GM18519 (cell line): Measurements from ENCODE around the gene EMC1.
"Not testable (repeated sequence)": the region's sequence is repeated elsewhere in the genome, so short reads cannot be mapped to it uniquely, and the experiment has no call there.

Experiments
- ATAC-seq: cut with Tn5 transposase; IDR thresholded peaks from one replicate; pipeline ENCODE4 v1.9.1; 2021; ENCODE audit warnings: mild to moderate bottlenecking, moderate library complexity; ENCODE audit not compliant: unreplicated experiment, low FRiP score

EMC1 gene

DNA sequence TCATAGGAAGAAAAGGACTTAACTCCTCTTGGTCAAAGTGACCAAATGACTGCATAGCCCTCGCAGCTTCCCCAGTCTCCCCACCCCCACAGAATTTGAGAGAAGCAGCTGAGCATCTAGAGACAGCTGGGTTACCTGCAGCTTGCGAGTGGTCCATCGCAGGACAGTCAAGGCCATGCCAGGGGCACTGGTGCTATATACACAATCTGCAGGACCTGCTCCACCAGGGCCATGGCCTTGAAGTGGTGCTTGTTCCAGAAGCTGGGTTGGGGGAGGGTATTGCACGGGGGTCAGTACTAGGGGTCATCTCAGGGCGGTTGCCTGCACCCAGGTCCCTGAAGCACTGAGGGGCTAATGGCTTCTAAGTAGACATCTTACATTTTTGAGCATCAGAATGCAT, 10.7 kb upstream of the EMC1 start:
- no peak for ATAC-seq

DNA sequence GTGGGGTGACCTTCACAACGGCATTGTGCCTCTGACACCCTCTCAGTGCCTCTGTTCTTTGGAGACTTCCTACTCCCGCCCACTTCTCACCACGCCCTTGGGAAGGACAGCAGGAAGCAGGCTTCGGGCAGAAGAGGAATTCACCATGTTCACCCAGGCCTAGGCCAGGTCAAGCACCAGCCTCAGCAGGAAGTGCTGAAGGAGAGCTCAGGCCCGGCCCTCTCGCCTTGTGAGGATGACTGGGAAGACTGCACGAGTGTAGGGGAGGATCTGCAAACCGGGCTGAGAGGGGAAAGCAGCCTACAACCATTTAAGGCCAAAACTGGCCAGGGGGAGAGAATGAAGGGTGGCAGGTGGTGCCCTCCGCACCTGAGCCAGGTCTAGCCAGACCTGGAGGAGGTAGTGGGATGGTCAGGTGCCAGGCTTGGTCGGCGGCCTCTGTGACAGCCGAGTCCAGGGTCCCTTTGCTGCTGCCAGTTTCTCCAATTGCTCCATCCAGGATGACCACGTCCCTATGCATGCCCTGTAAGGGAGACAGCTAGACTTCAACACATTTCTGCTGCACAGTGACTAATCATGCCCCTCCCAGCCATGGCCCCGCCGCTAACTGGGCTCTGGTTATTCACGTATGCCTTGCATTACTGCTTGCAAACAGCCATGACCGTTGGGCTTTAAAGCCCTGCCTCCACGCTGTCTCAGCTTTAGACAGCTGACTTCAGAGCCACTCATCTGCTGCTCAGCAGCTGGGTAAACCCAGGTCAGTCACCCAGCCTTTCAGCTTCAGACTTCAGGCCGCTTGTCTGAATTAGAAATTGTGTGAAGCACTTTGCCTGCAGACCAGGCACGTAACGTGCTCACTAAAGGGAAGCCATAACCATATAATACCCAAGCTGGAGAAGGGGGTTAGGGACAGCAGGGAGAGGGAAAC, 9.2 kb upstream of the EMC1 start:
- no peak for ATAC-seq

DNA sequence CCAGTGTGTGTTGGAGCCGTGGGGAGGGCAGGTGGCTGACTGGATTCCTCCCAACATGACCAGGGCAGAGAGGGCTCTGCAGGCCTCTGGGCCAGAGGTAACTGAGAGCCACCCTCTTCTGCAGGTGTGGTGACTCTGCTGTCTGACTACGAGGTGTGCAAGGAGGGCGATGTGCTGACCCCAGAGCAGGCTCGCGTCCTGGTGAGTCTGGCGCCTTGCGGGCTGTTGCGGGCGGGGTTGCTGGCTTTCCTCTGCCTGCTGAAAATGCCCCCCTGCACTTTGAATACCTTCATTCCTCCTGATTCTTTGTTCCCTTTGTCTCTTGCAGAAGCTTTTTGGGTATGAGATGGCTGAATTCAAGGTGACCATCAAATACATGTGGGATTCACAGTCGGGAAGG, 7.0 kb upstream of the EMC1 start:
- ATAC-seq: no peak

DNA sequence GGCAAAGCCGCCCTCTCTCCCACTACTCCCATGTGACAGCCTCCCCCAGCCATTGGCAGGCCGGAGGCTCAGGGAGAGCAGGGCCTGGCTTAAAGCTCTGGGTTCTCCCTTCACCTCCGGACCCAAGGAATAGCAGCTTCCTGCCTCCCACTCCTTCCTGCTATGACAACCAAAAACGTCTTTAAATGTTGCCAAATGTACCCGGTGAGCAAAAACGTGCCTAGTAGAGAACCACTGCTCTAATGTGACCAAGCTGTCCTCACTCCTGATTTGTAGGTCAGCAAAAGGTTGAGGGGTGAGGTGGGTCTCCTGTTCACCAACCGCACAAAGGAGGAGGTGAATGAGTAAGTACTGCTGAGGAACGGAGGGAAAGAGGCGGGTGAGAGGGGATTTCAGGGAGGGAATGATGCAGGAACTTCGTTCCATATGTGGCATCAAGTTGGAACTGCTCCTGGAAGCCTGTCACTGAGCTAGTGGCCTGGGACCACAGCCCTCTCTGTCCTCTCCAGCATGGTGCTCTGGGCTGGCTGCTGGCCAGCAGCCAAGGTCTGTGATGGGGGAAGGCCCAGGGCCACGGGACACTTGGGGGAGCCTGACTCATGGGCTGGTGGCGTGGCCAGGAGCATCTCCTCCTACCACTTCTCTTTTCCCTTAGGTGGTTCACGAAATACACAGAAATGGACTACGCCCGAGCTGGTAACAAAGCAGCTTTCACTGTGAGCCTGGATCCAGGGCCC, 6.0 kb upstream of the EMC1 start:
- ATAC-seq: no peak

DNA sequence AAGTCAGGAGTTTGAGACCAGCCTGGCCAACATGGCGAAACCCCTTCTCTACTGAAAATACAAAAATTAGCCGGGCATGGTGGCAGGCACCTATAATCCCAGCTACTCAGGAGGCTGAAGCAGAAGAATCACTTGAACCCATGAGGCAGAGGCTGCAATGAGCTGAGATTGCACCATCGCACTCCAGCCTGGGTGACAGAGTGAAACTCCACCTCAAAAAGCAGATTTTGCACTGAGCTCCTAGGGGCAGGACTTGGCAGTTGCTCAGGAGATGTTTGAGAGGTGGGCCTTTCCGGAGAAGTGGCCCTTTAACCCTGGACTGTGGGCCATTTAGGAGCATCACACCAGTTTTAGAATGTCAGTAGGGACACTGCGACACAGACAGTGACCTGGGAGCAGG, 5.0 kb upstream of the EMC1 start:
- not testable (repeated sequence) for ATAC-seq

DNA sequence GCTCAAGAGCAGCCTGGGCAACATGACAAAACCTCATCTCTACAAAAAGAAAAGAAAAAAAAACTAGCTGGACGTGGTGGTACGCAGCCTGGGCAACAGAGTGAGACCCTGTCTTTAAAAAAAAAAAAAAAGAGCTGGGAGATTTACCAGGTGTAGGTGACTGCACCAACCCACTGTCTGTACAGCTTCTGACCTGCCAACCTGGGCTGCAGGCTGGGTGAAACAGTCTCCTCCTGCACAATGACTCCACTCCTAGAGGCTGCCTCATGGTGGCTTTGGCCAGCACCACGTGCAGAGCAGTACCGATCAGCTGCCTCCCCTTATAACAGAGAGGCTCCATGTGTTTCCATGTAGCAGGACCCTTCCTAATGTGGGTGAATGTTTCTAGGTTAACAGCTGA, 4.0 kb upstream of the EMC1 start:
- no peak for ATAC-seq

DNA sequence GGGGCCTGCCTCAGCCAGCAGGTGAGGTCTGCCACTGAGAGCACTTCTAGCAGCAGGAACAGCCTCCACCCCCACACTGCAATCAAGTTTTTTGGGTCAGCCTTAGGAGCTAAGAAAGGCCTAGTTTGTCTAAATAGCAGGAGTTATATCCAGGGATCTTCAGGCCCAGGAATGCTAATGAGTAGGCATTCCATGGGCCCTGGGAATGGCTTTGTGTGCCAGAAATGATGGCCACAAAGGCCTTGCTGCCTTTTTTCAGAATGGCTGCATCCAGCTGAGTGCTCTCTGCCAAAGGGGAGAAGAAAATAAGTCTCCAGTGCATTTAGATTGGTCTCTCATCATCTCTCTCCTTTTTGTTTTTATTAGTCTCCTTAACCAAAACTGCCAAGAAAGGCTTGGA, 3.1 kb upstream of the EMC1 start:
- no peak for ATAC-seq

DNA sequence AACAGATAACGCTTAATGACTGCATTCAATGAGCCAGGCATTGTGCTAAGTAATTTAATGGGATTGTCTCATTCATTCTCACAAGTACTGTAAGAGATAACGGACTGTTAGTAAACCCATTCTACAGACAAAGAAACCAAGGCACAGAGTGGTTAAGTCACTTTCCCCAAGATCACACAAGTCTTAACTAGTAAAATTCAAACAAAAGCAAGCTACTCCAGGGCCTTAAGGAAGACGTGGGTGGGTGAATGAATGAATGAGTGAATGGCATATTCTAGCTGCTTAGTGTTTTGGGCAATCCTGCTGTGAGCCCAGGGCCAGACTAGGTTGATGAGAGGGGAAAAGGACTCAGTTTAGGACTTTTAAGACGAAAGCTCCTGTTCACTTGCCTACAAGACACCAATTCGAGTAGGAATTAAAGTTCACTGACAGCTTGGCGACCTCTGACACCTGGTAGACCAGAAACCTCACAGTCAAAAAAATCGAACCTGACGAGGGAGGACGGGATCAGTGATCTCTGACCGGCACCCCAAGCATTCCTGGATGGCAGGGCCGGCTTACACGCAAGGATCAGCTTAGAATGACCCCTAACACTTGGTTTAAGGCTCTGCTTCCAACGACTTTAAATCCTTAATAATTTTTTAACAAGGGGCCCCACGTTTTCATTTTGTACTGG, 557 bp downstream of the EMC1 start:
- ATAC-seq: no peak

DNA sequence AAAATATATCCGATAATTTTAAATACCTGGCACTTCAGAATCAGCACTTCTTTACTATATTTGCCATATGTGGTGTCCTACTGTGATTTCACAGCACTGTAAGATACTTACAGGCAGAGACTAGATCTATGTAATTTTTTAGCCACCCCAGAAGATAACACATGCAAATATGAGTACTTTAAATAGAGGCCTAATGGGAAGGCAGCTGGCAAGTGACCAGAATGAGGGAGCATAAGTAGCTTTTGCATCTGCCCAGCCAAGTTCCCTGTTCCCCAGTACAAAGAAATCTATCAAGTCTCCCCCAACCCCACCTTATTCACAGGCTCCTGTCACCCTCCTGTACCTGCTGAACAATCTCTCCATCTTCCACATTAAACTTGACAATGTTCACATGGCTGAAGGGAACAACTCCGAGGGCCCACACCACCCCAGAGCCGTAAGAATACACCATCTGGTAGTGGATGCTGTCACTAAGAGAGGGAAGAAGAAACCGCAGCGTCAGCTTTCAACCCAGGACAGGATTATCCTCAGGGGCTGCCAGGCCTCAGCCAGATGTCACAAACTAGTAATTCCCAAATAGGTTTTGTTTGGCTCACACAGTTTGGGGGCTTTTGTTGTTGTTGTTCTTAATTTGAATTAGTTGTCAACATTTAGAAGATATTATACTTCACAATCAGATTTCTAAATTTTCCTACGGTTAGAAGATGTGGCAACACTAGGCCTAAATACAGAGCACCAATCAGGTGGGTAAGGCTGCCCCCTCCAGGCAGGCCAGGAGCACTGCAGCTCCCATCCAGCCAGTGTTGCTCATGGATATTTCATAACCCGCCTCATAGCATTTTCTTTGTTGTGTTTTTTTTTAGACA, 10.4 kb downstream of the EMC1 start:
- no peak for ATAC-seq

DNA sequence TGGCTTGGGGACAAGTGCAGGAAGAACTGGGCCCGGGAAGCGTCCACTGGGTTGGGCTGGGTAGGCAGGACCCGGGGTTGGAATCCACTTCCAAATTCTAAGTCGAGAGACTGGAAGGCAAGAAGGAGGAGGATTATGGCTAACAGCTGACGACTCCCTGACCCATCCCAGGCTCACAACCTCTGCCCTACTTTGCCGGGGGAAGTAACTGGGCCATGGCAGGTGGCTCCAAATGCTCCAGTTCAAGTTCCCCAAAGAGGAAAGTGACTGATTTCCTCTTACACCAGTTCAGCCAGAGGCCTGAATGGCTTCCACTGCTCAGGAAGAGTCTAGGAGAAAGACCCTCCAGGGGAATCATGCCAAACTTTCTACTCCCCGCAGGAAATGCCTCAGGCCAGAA, 11.4 kb downstream of the EMC1 start:
- ATAC-seq: no peak

DNA sequence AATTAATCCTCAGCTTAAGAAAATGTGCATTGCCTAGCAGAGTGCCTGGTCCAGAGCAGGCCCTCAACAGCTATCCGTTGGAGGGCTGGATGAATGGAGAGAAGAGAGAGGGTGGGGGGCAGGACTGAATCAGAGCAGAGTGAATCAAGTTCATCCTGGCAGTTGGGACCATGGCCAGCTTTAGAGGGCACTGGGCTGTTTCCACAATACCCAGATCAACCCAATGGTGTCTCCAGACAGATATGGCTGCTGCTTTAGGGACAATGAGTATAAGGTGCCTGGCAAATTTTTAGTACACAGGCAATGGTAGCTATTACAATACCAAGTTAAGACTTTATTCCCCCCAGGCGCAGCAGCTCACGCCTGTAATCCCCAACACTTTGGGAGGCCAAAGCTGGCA, 17.1 kb downstream of the EMC1 start:
- no peak for ATAC-seq

DNA sequence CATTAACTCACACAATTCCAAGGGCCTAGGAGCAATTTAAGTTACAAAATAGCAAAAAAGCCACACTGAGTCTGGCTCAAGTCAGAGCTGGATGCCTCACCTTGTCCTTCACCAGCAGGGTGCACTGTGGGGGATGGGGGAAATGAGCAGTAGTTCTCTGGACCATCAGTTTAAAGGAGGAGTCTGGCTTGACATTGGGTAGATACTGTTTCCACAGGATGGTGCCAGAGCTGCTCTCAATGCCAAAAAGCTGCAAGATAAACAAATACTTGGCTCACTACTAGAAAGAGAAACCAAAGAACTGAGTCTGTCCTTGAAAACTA, 18.8 kb downstream of the EMC1 start:
- ATAC-seq: no peak

DNA sequence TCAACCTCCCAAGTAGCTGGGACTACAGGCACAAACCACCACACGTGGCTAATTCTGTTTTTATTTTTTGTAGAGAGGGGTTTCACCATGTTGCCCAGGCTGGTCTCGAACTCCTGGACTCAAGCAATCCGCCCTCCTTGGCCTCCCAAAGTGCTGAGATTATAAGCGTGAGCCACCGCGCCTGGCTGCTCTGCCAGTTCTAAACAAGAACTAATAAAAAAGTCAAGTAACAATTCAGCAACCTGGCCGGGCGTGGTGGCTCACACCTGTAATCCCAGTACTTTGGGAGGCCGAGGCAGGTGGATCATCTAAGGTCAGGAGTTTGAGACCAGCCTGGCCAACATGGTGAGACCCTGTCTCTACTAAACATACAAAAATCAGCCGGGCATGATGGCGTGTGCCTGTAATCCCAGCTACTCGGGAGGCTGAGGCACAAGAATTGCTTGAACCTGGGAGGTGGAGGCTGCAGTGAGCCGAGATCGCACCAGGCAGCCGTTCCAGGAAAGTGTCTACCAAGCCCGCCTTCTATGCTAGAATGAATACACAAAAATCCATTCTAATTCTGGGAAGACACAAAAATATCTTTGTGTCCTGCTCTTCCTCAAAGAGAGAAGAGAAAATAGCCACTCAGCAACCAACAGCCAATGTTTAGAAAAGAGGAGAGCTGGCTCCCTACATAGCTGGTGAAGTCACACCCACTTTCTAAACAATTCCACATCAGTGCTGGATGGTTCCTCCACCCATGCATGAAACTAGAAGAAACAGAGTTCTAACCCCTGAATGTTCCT, 19.4 kb downstream of the EMC1 start:
- ATAC-seq: not testable (repeated sequence)

DNA sequence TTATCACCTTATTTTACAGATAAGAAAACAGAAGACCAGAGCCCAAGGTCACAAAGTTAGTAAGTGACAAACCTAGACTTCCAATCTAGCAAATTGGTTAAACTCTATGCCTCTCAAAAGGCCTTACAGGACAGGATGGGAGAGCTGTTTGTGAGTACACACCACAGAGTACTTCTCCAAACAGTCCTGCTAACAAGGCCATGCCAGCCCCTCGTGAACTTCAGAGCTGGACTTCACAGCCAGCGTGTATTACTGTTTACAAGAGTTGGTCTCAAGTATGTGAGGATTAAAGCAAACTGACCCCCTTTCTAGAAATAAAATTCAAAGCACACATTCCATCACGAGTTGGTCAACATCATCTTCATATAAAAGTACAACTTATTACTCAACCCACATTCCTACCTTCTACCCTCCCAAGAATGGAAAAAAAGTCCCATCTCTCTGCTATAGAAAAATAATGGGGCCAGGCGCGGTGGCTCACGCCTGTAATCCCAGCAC, 21.4 kb downstream of the EMC1 start:
- no peak for ATAC-seq

DNA sequence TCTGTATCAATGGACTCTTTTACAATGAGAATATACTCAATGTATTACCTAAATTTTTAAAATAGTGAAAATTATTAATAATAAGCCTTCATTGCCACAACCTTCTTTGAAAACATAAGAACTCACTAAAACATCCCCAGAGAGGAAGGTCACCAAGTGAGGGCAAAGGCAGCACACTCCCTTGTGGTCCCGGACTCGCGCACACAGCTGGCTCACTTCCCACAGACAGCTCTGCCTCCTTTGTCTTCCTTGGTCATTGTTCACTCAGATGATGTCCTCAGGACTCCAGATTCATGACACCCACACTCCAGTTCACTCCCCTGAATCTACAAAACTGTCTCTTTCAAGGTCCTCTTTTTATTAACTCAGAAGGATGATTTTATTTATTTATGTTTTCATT, 22.1 kb downstream of the EMC1 start:
- no peak for ATAC-seq

DNA sequence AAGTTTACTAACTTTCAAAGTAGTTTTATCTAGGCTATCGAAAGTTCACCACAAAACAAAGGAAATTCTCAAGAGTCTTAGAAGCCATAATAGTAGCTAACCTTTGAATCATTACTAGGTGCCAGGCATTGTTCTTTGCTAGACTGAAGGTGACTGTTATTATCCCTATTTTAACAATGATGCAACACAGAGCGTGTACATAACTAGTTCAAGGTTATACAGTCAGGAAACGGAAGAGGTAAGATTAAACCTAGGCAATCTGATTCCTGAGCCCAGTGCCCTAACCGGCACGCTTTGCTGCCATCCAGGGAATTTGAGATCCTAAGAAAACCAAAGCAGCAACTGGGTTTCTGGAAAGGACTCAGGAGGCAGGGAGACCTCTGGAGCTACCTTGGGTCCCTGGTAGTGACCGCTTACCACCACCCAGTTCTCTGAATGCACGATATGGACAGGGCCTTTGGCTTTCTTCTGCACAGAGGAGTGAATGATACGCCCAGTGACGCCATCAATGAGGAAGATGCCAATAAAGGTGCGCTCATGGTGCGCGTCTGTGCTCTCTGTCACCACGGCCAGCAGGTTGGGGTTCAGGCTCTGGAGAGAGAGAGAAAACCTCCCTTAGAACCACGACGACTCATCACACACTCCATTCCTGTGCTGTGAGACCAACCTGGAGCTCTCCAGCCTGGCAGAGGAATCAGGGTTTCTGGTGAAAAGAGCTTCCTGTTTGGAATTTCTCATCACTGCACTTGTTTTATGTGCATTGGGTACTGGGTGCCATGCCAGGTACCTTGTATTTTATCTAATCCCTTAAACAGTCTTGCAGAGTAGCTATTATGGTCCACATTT, 28.1 kb downstream of the EMC1 start:
- ATAC-seq: no peak

DNA sequence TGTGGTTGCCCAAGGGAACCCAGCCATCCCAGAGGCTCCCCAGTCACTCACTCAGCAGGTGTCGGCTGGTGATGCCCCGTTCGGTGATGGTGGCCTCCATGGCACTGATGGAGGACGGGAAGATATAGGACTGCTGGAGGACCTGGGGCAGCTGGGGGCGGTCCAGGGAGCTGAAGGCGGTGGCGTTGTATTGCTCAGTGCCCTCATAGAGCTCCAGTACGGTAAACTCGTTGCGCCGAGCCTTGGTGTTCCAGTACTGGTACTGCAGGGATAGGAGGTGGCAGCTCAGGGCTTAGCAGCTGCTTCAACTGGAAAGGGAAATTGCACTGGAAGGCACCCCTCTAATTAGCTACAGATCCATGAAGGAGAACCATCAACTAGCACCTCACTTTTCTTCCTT, 28.8 kb downstream of the EMC1 start:
- no peak for ATAC-seq

DNA sequence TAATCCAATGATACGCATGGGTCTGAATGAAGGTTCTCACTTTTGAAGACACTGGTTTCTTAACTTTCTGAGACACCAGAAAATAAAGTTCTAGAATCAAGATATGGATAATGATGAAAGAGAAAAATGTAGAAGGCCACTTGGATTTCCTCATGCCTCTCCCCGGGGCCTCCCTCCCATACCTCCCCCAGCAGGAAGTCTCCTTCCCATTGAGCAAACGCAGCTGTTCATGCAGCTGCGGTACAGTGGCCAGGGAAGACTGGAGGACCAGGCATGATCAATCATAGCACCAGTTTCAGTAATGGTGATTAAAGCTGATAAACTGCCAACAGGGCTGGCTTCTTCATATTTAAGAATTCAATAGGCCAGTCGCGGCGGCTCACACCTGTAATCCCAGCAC, 30.3 kb downstream of the EMC1 start:
- no peak for ATAC-seq
